Measurements from ENCODE around the gene THAP4. TPM values are rescaled to one million over a fixed set of nuclear protein-coding genes. Genes with fewer than 3 reads are reported as not detected.
"Not testable (repeated sequence)": the region's sequence is repeated elsewhere in the genome, so short reads cannot be mapped to it uniquely, and the experiment has no call there.

The THAP4 gene
- total RNA-seq, 2 donors from 2014 or later = 35.0 to 42.5 TPM

- Mint-ChIP-seq H3K36me3 (ENCODE audit: low read depth) (peaks cover 91% of the 10 kb centered on the region), H3K27ac (no peak overlapping the region), H3K9me3 (no peaks in the 10 kb centered on the region), H3K4me1 (no peaks in the 10 kb centered on the region), H3K4me3 (no peak overlapping the region), H3K27me3 (no peaks in the 10 kb centered on the region)
- ATAC-seq (replicated peaks) = no peak
Measured at GRCh38 chr2:241601841-241602240, 35.1 kb downstream of the THAP4 start.

DNA sequence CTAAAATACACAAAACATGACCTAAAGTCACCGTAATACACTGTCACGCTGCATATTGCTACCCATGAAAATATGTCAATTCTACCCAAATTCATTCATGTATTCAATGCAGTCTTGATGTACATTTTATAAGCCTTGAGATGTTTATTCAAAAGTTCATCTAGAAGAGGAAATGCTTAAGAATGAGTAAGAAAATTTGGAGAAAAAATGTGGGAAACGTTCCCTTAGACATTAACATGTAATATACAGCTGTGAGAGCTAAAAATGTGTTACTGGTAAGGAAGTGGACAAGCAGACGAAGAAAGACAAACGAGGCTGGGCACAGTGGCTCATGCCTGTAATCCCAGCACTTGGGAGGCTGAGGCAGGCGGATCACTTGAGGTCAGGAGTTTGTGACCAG lies 37.3 kb downstream of the THAP4 start:
- Mint-ChIP-seq H3K4me3 (no peak overlapping the region), H3K27ac (no peak overlapping the region), H3K4me1 (no peaks in the 10 kb centered on the region), H3K27me3 (no peaks in the 10 kb centered on the region), H3K36me3 (ENCODE audit: low read depth) (peaks cover 78% of the 10 kb centered on the region), H3K9me3 (no peaks in the 10 kb centered on the region)
- no peak for ATAC-seq (replicated peaks)

DNA sequence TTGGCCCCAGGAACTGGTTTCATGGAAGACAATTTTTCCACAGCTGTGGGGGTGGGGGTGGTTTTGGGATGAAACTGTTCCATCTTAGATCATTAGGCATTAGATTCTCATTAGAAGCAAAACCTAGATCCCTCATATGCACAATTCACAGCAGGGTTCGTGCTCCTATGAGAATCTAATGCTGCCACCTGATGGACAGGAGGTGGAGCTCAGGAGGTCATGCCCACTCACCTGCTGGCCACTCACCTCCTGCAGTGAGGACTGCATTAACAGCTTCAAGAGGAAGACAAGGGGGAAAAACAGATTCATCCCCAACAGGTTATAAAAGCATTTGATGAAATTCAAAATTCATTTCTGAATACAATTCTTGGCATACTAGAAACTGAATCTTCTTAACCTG lies 38.5 kb downstream of the THAP4 start:
- Mint-ChIP-seq H3K9me3 (no peaks in the 10 kb centered on the region), H3K36me3 (ENCODE audit: low read depth) (peaks cover 86% of the 10 kb centered on the region), H3K27me3 (no peaks in the 10 kb centered on the region), H3K4me3 (no peak overlapping the region), H3K4me1 (no peaks in the 10 kb centered on the region), H3K27ac (no peak overlapping the region)
- no peak for ATAC-seq (replicated peaks)

DNA sequence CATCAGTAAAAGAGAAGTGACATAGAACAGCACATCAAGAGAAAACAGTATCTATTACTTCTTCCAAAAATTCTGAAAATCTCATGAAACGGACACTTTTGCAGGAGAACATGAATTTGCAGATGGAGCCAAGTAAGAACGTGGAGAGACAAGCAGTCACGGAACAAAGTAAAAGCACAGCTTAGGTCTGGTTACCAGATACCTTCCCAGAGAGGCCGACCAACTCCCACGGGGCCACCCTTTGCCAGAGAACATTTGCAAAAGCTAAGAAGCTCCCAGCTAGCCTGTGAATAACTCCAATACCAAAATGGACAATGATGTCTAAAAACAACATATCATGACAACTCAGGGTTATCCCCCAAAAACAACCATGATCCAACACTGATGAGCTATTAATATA lies 38.9 kb downstream of the THAP4 start:
- ATAC-seq (replicated peaks) = no peak
- no peaks in the 10 kb centered on the region for H3K27me3 Mint-ChIP-seq
- no peaks in the 10 kb centered on the region for H3K4me1 Mint-ChIP-seq
- no peaks in the 10 kb centered on the region for H3K9me3 Mint-ChIP-seq
- H3K27ac Mint-ChIP-seq = no peak overlapping the region
- no peak overlapping the region for H3K4me3 Mint-ChIP-seq
- H3K36me3 Mint-ChIP-seq (ENCODE audit: low read depth) = peaks cover 85% of the 10 kb centered on the region

- no peak for ATAC-seq (replicated peaks)
- Mint-ChIP-seq H3K27me3 (no peaks in the 10 kb centered on the region), H3K9me3 (no peaks in the 10 kb centered on the region), H3K4me3 (no peak overlapping the region), H3K4me1 (no peaks in the 10 kb centered on the region), H3K36me3 (ENCODE audit: low read depth) (peaks cover 80% of the 10 kb centered on the region), H3K27ac (no peak overlapping the region)
Measured at GRCh38 chr2:241597561-241597960, 39.4 kb downstream of the THAP4 start.

GRCh38 chr2:241595600-241596140 lies 41.3 kb downstream of the THAP4 start:
- H3K4me3 Mint-ChIP-seq = no peak overlapping the region
- no peaks in the 10 kb centered on the region for H3K27me3 Mint-ChIP-seq
- no peak for ATAC-seq (replicated peaks)
- peaks cover 61% of the 10 kb centered on the region for H3K36me3 Mint-ChIP-seq (ENCODE audit: low read depth)
- H3K4me1 Mint-ChIP-seq = no peaks in the 10 kb centered on the region
- no peaks in the 10 kb centered on the region for H3K9me3 Mint-ChIP-seq
- no peak overlapping the region for H3K27ac Mint-ChIP-seq

- Mint-ChIP-seq H3K4me3 (no peak overlapping the region), H3K9me3 (peaks cover 2% of the 10 kb centered on the region), H3K27me3 (no peaks in the 10 kb centered on the region), H3K27ac (no peak overlapping the region), H3K36me3 (ENCODE audit: low read depth) (peaks cover 37% of the 10 kb centered on the region), H3K4me1 (no peaks in the 10 kb centered on the region)
- no peak for ATAC-seq (replicated peaks)
Measured at GRCh38 chr2:241593271-241593670, 43.7 kb downstream of the THAP4 start.

DNA sequence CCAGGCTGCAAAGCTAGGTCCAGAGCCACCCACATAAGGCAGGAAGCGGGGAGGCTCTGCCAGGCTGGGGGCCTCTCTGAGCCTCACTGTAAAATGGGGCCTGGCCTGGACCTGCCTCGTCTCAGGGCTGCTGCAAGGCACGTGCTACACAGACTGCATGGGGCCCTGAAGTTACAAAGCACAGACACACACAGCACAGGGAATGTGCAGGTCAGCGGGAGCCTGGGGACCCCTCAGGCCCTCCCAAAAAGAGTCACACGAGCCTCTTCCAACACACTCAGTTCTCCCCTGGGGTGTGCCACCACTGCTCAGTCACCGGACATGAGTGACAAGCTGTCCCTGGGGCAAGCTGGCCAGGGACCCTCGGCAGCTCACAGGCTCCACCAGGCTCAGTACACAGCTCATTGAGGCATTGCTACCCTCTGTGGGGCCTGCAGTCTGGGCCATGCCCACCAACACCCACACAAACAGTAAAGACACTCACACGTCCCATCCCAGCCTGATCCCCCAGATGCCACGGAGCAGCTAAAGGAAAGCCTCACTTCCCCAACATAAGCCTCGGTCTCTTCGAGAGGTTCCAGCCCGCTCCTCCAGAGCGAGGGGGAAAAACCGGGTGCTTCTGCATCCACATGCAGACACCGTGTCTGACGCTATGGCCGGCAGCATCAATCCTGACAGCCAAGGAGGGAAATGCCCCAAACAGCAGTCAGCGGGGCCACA lies 44.7 kb downstream of the THAP4 start:
- Mint-ChIP-seq H3K27me3 (no peaks in the 10 kb centered on the region), H3K27ac (no peak overlapping the region), H3K4me3 (no peak overlapping the region), H3K4me1 (no peaks in the 10 kb centered on the region), H3K9me3 (peaks cover 3% of the 10 kb centered on the region), H3K36me3 (ENCODE audit: low read depth) (peaks cover 28% of the 10 kb centered on the region)
- no peak for ATAC-seq (replicated peaks)

GRCh38 chr2:241590496-241591455 lies 46.2 kb downstream of the THAP4 start:
- H3K4me1 Mint-ChIP-seq; H3K27ac Mint-ChIP-seq; ATAC-seq (replicated peaks); H3K4me3 Mint-ChIP-seq; H3K27me3 Mint-ChIP-seq; H3K9me3 Mint-ChIP-seq: not testable (repeated sequence)
- H3K36me3 Mint-ChIP-seq (ENCODE audit: low read depth) = peaks cover 19% of the 10 kb centered on the region

- H3K4me3 Mint-ChIP-seq; H3K27me3 Mint-ChIP-seq; H3K4me1 Mint-ChIP-seq; H3K9me3 Mint-ChIP-seq; H3K27ac Mint-ChIP-seq; ATAC-seq (replicated peaks): not testable (repeated sequence)
- H3K36me3 Mint-ChIP-seq (ENCODE audit: low read depth) = peaks cover 17% of the 10 kb centered on the region
Measured at GRCh38 chr2:241589863-241590262, 47.1 kb downstream of the THAP4 start.

DNA sequence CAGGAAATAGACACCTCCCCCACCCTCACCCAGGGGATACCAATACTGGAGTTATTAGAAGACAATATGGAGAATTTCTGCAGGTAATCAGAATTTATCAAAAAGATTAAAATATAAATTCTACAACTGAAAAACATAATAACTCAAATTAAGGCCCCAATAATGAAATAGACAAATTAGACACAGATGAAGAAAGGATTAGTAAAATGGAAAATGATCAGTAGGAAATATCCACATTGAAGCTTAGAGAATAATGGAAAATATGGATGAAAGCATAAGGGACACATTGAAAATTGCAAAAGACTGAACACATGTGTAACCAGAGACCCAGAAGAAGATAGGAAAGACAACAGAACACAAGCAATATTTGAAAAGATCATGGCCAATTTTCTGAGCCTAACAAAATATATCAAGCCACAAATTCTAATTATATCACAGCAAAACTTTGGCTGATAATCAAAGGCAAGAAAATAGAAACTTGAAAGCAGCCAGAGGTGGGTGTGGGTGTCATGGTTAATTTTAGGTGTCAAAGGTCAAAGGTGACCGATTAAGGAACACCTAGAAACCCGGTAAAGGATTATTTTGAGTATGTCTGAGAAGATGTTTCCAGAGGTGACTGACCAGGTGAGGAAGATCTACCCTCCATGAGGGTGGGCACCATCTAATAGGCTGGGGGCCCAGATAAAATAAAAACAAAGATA lies 50.2 kb downstream of the THAP4 start:
- H3K4me3 Mint-ChIP-seq = no peak overlapping the region
- ATAC-seq (replicated peaks) = no peak
- no peak overlapping the region for H3K27ac Mint-ChIP-seq
- no peaks in the 10 kb centered on the region for H3K27me3 Mint-ChIP-seq
- H3K36me3 Mint-ChIP-seq (ENCODE audit: low read depth) = no peaks in the 10 kb centered on the region
- H3K9me3 Mint-ChIP-seq = peaks cover 9% of the 10 kb centered on the region
- H3K4me1 Mint-ChIP-seq = no peaks in the 10 kb centered on the region

- no peak for ATAC-seq (replicated peaks)
- Mint-ChIP-seq H3K9me3 (peaks cover 9% of the 10 kb centered on the region), H3K27ac (no peak overlapping the region), H3K4me1 (no peaks in the 10 kb centered on the region), H3K4me3 (no peak overlapping the region), H3K27me3 (no peaks in the 10 kb centered on the region), H3K36me3 (ENCODE audit: low read depth) (no peaks in the 10 kb centered on the region)
Measured at GRCh38 chr2:241584436-241584835, 52.5 kb downstream of the THAP4 start.

- no peak for ATAC-seq (replicated peaks)
- H3K27me3 Mint-ChIP-seq = no peaks in the 10 kb centered on the region
- no peak overlapping the region for H3K4me3 Mint-ChIP-seq
- H3K36me3 Mint-ChIP-seq (ENCODE audit: low read depth) = peaks cover 6% of the 10 kb centered on the region
- peaks cover 5% of the 10 kb centered on the region for H3K9me3 Mint-ChIP-seq
- no peaks in the 10 kb centered on the region for H3K4me1 Mint-ChIP-seq
- no peak overlapping the region for H3K27ac Mint-ChIP-seq
Measured at GRCh38 chr2:241582806-241583205, 54.2 kb downstream of the THAP4 start.

- Mint-ChIP-seq H3K9me3 (peaks cover 5% of the 10 kb centered on the region), H3K4me3 (no peak overlapping the region), H3K27ac (no peak overlapping the region), H3K36me3 (ENCODE audit: low read depth) (peaks cover 6% of the 10 kb centered on the region), H3K27me3 (no peaks in the 10 kb centered on the region), H3K4me1 (no peaks in the 10 kb centered on the region)
- ATAC-seq (replicated peaks) = no peak
Measured at GRCh38 chr2:241582328-241582727, 54.6 kb downstream of the THAP4 start.
